H1 (cell line): Measurements from ENCODE around the gene RTEL1. TPM values are rescaled to one million over a fixed set of nuclear protein-coding genes. Genes with fewer than 3 reads are reported as not detected.

Experiments used
- CTCF ChIA-PET: fragments of 300-600 bp; sonication (Branson Sonifier 250); formaldehyde crosslinking; loops from one replicate; lab custom pipeline; 2021; ENCODE audit not compliant: partially characterized antibody; lab: Charles Lee
- POLR2A ChIA-PET: fragments of 300-600 bp; sonication (Branson Sonifier 250); formaldehyde crosslinking; loops from one replicate; lab custom pipeline; 2021; ENCODE audit warnings: inconsistent platforms; ENCODE audit not compliant: partially characterized antibody; lab: Charles Lee
- DNase-seq, 2 experiments: peaks; one replicate each; pipeline versions ENCODE4 v3.0.0 to v3.0.0-alpha.2; 2010 to 2022; ENCODE audit warnings: low spot score in 2 of 2, low read depth in 1 of 2, mixed read lengths in 1 of 2
- FAIRE-seq: peaks from 2 replicates; lab custom pipeline; 2011; peaks lifted over from hg19 to GRCh38; lab: Jason Lieb, UNC
- H2AFZ ChIP-seq: 2 replicates; pipeline ENCODE4 v1.8.1; 2012; ENCODE audit warnings: low read length, inconsistent platforms
- H2AK5ac ChIP-seq: 2 replicates; pipeline ENCODE4 v1.6.1; 2013; ENCODE audit warnings: low read depth, low read length
- H2BK120ac ChIP-seq: replicated peaks from 2 replicates; pipeline ENCODE3; 2013; ENCODE audit warnings: low read depth, low read length, inconsistent platforms
- H2BK12ac ChIP-seq: 2 replicates; pipeline ENCODE4 v1.6.1; 2013; ENCODE audit warnings: low read depth, low read length
- H2BK15ac ChIP-seq: 2 replicates; pipeline ENCODE4 v1.6.1; 2013; ENCODE audit warnings: low read length
- H2BK20ac ChIP-seq: 2 replicates; pipeline ENCODE4 v1.6.1; 2013; ENCODE audit warnings: low read length
- H2BK5ac ChIP-seq: 2 replicates; pipeline ENCODE4 v1.6.1; 2013; ENCODE audit warnings: low read depth, low read length
- H3K14ac ChIP-seq: 2 replicates; pipeline ENCODE4 v1.6.1; 2013; ENCODE audit warnings: inconsistent platforms; ENCODE audit not compliant: insufficient read length
- H3K18ac ChIP-seq: 2 replicates; pipeline ENCODE4 v1.6.1; 2013; ENCODE audit warnings: low read length; ENCODE audit errors: extremely low read depth
- H3K23ac ChIP-seq: 2 replicates; pipeline ENCODE4 v1.6.1; 2013; ENCODE audit warnings: inconsistent platforms; ENCODE audit not compliant: insufficient read length
- H3K23me2 ChIP-seq: 2 replicates; pipeline ENCODE4 v1.6.1; 2013; ENCODE audit warnings: low read depth, low read length
- H3K27ac ChIP-seq: 2 replicates; pipeline ENCODE4 v1.6.1; 2011; ENCODE audit warnings: low read depth, low read length, inconsistent platforms
- H3K27me3 ChIP-seq, 4 experiments: replicated peaks in 1 of 4; 1 replicate in 1 of 4; 2 replicates in 3 of 4; pipeline versions ENCODE4 v1.6.1 to v1.8.1; 2011 to 2013; ENCODE audit warnings: low read length in 3 of 4, mild to moderate bottlenecking in 3 of 4, inconsistent platforms in 2 of 4, mixed read lengths in 2 of 4, moderate library complexity in 1 of 4; ENCODE audit not compliant: control insufficient read depth in 3 of 4, insufficient read depth in 3 of 4; ENCODE audit errors: extremely low read depth in 1 of 4
- H3K36me3 ChIP-seq, 4 experiments: 2 replicates each; pipeline versions ENCODE4 v1.6.1 to v1.8.1; 2011 to 2013; ENCODE audit warnings: mild to moderate bottlenecking in 4 of 4, low read length in 3 of 4, moderate library complexity in 2 of 4, control low read depth in 1 of 4, inconsistent platforms in 1 of 4; ENCODE audit not compliant: insufficient read depth in 4 of 4, control insufficient read depth in 2 of 4
- H3K4ac ChIP-seq: replicated peaks from 2 replicates; pipeline ENCODE3; 2013; ENCODE audit warnings: low read length, low read depth, mixed read lengths, inconsistent platforms; ENCODE audit not compliant: insufficient read length
- H3K4me1 ChIP-seq, 4 experiments: replicated peaks in 1 of 4; 1 replicate in 1 of 4; 2 replicates in 3 of 4; pipeline versions ENCODE4 v1.6.1 to v1.8.1; 2011 to 2013; ENCODE audit warnings: low read length in 3 of 4, inconsistent platforms in 2 of 4, mixed read lengths in 1 of 4; ENCODE audit not compliant: insufficient read depth in 4 of 4, control insufficient read depth in 3 of 4
- H3K4me2 ChIP-seq, 2 experiments: 2 replicates each; pipeline versions ENCODE4 v1.6.1 to v1.8.1; 2011 to 2013; ENCODE audit warnings: low read depth in 2 of 2, low read length in 2 of 2, control low read depth in 1 of 2, inconsistent platforms in 1 of 2, mild to moderate bottlenecking in 1 of 2; ENCODE audit not compliant: insufficient read depth in 1 of 2
- H3K4me3 ChIP-seq, 4 experiments: fragments of 200-600, 300-600 bp in 1 of 4; sonication (generic), shearing (Covaris generic), sonication (Bioruptor Twin) in 1 of 4; 2 replicates each; pipeline versions ENCODE4 v1.5.1 to v1.8.1; 2011 to 2016; ENCODE audit warnings: low read length in 4 of 4, low read depth in 3 of 4, control low read depth in 2 of 4, inconsistent platforms in 2 of 4, mild to moderate bottlenecking in 2 of 4, mixed read lengths in 1 of 4, moderate library complexity in 1 of 4; ENCODE audit not compliant: insufficient read depth in 2 of 4; ENCODE audit errors: extremely low read depth in 1 of 4
- H3K56ac ChIP-seq: replicated peaks from 2 replicates; pipeline ENCODE3; 2013; ENCODE audit warnings: low read depth, mild to moderate bottlenecking, mixed read lengths, low read length, inconsistent platforms; ENCODE audit not compliant: insufficient read length
- H3K79me1 ChIP-seq: 2 replicates; pipeline ENCODE4 v1.6.1; 2013; ENCODE audit warnings: low read depth, low read length, control low read depth
- H3K79me2 ChIP-seq, 2 experiments: 2 replicates each; pipeline versions ENCODE4 v1.6.1 to v1.8.1; 2012 to 2013; ENCODE audit warnings: low read length in 2 of 2, mild to moderate bottlenecking in 2 of 2, inconsistent platforms in 1 of 2; ENCODE audit not compliant: insufficient read depth in 2 of 2, control insufficient read depth in 1 of 2
- H3K9ac ChIP-seq, 4 experiments: replicated peaks in 1 of 4; 1 replicate in 1 of 4; 2 replicates in 3 of 4; pipeline versions ENCODE4 v1.6.1 to v1.8.1; 2011 to 2013; ENCODE audit warnings: low read depth in 3 of 4, low read length in 3 of 4, control low read depth in 2 of 4, mild to moderate bottlenecking in 2 of 4, moderate library complexity in 2 of 4, inconsistent platforms in 1 of 4; ENCODE audit errors: extremely low read depth in 1 of 4
- H3K9me3 ChIP-seq, 2 experiments: 2 replicates each; pipeline versions ENCODE4 v1.6.1 to v1.8.1; 2012 to 2013; ENCODE audit warnings: mild to moderate bottlenecking in 2 of 2, moderate library complexity in 2 of 2, control low read depth in 1 of 2, inconsistent platforms in 1 of 2, low read depth in 1 of 2, low read length in 1 of 2, mixed read lengths in 1 of 2; ENCODE audit not compliant: insufficient read depth in 2 of 2
- H4K20me1 ChIP-seq, 2 experiments: replicated peaks in 1 of 2; 2 replicates each; pipeline versions ENCODE3 to v1.8.1; 2011 to 2013; ENCODE audit warnings: inconsistent platforms in 2 of 2, low read length in 2 of 2, mild to moderate bottlenecking in 1 of 2; ENCODE audit not compliant: insufficient read depth in 2 of 2, control insufficient read depth in 1 of 2
- H4K5ac ChIP-seq: 2 replicates; pipeline ENCODE4 v1.6.1; 2013; ENCODE audit warnings: low read length, low read depth, mixed read lengths, inconsistent platforms; ENCODE audit not compliant: insufficient read length
- H4K8ac ChIP-seq: 2 replicates; pipeline ENCODE4 v1.8.0; 2013; ENCODE audit warnings: mild to moderate bottlenecking, moderate library complexity, low read length, inconsistent platforms; ENCODE audit not compliant: insufficient read depth; ENCODE audit errors: extremely low read depth
- H4K91ac ChIP-seq: replicated peaks from 2 replicates; pipeline ENCODE3; 2013; ENCODE audit warnings: low read length, mixed read lengths, inconsistent platforms; ENCODE audit not compliant: insufficient read length
- BACH1 ChIP-seq: IDR thresholded peaks from 2 replicates; pipeline ENCODE4 v1.6.1; 2012; ENCODE audit warnings: low read length, improper control_type of control experiment
- GTF2F1 ChIP-seq: IDR thresholded peaks from 2 replicates; pipeline ENCODE4 v1.6.1; 2012; ENCODE audit warnings: low read depth, low read length, improper control_type of control experiment, borderline replicate concordance
- MAFK ChIP-seq: IDR thresholded peaks from 2 replicates; pipeline ENCODE4 v1.6.1; 2012; ENCODE audit warnings: low read depth, mild to moderate bottlenecking, improper control_type of control experiment, low read length
- NRF1 ChIP-seq: IDR thresholded peaks from 2 replicates; pipeline ENCODE4 v1.6.1; 2011; ENCODE audit warnings: mild to moderate bottlenecking, low read depth, low read length, improper control_type of control experiment
- RXRA ChIP-seq: IDR thresholded peaks from 2 replicates; pipeline ENCODE4 v1.6.1; 2011; ENCODE audit warnings: low read depth, mild to moderate bottlenecking, low read length, moderate library complexity; ENCODE audit not compliant: insufficient read depth
- SAP30 ChIP-seq: fragments of 300-600 bp; sonication (generic); IDR thresholded peaks from 2 replicates; pipeline ENCODE4 v1.7.1; 2012; ENCODE audit warnings: low read length, moderate library complexity, mild to moderate bottlenecking, inconsistent platforms; ENCODE audit not compliant: insufficient read depth, insufficient replicate concordance
- SP4 ChIP-seq: IDR thresholded peaks from 2 replicates; pipeline ENCODE4 v1.6.1; 2012; ENCODE audit warnings: low read length, inconsistent platforms
- TAF7 ChIP-seq: optimal IDR thresholded peaks from 2 replicates; pipeline ENCODE3; 2011; ENCODE audit warnings: low read depth, mild to moderate bottlenecking, inconsistent platforms, low read length, moderate library complexity, borderline replicate concordance
- WGBS, 2 experiments: shearing (Covaris generic) in 1 of 2; methylation state at CpG; one replicate each; pipeline versions ENCODE4 v1.1.6 to v1.1.7; 2013 to 2015; ENCODE audit warnings: low lambda C conversion rate in 2 of 2, mixed read lengths in 2 of 2, inconsistent platforms in 1 of 2, low coverage in 1 of 2, missing lambda C conversion rate in 1 of 2; ENCODE audit not compliant: insufficient replicate concordance in 2 of 2, insufficient coverage in 1 of 2, insufficient read length in 1 of 2; ENCODE audit errors: extremely low coverage in 1 of 2, missing lambda C conversion rate in 1 of 2; 5-methylcytosine and 5-hydroxymethylcytosine counted together
- polyA plus RNA-seq, 7 experiments: library from polyadenylated mRNA; depleted of rRNA in 3 of 7; stranded (reverse) in 5 of 7; unstranded in 2 of 7; fragments of >200 nt in 5 of 7; fragments of 200-250 nt in 2 of 7; gene quantifications; 1 replicate in 5 of 7; 2 replicates in 1 of 7; 4 replicates in 1 of 7; pipeline versions ENCODE4 v1.2.1 to v1.2.3, GENCODE V29; 2011 to 2013; ENCODE audit warnings: missing spikeins in 2 of 7, mixed read lengths in 2 of 7
- total RNA-seq: library from RNA; stranded (reverse); fragmentation: NEBNext Ultra II Directional; extraction: Animal tissue kit (Norgen Biotek cat#: 25700); gene quantifications from 2 replicates; pipeline ENCODE4 v1.2.1, GENCODE V29; 2021
- TF ChIP-seq, protein P1 (sequence below): IDR thresholded peaks from 2 replicates; pipeline ENCODE4 v1.6.1; 2012; ENCODE audit warnings: inconsistent platforms
- TF ChIP-seq, protein P2 (sequence below): IDR thresholded peaks from 2 replicates; pipeline ENCODE4 v1.6.1; 2011; ENCODE audit warnings: low read depth, mild to moderate bottlenecking, low read length; ENCODE audit not compliant: insufficient read depth

RTEL1 gene
- total and polyA plus RNA-seq, 2 of the 8 experiments (the other 6 are each of a cell fraction or from before 2014, with no cell fraction given) = 16.2 to 37.1 TPM

DNA sequence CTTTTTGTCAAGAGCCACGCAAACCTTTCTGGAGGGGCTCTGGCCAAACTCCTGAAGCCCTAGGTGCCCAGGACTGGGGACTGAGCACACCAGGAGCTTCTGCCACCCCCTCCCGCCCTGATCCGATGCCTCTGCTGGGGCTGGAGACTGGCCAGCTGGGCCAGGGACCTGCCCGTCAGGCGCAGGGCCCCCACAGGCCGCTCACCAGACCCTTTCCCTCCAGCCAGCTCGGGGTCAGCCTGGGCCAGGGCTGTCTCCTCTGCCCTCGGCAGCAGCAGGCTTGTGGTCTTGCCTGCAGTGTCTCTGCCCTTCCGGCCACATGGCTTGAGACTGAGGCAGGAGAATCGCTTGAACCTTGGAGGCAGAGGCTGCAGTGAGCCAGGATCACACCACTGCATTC, 14.6 kb downstream of the RTEL1 start:
- no peak for FAIRE-seq
- Histone ChIP-seq H3K18ac (no peak overlapping the region), H4K91ac (peak overlapping the region; percentile 10), H2BK120ac (no peak overlapping the region), H3K9ac (no peak overlapping the region), H3K4me1 (no peaks in the 10 kb centered on the region), H3K23me2 (no peaks in the 10 kb centered on the region), H2BK5ac (no peak overlapping the region), H3K23ac (no peak overlapping the region), H2BK12ac (no peak overlapping the region), H3K27me3 (no peaks in the 10 kb centered on the region), H4K20me1 (no peaks in the 10 kb centered on the region), H3K79me1 (no peaks in the 10 kb centered on the region; the same call in 1 of the 2 replicates), H2AK5ac (no peak overlapping the region), H3K9me3 (no peaks in the 10 kb centered on the region), H3K4me3 (no peak overlapping the region), H3K56ac (no peak overlapping the region), H3K27ac (no peak overlapping the region), H4K8ac (no peak overlapping the region), H3K79me2 (no peaks in the 10 kb centered on the region), H2BK20ac (no peak overlapping the region), H3K36me3 (peaks cover 2 to 21% (median 11%) of the 10 kb centered on the region in 4 experiments; a peak in 6 of 8 replicates), H3K14ac (no peak overlapping the region), H4K5ac (no peak overlapping the region), H2BK15ac (no peak overlapping the region), H2AFZ (no peak overlapping the region), H3K4ac (no peak overlapping the region), H3K4me2 (no peak overlapping the region)
- 92% methylated on average over 10 of the region's 10 CpGs; no CpG with 5 or more reads in 1 of the 2 experiments for WGBS, 2 experiments
- no peak for DNase-seq
- TF ChIP-seq RXRA (no peak), SP4 (no peak), NRF1 (no peak), MAFK (no peak), GTF2F1 (no peak), SAP30 (no peak), BACH1 (no peak), TAF7 (no peak)
- TF ChIP-seq, protein P1, sequence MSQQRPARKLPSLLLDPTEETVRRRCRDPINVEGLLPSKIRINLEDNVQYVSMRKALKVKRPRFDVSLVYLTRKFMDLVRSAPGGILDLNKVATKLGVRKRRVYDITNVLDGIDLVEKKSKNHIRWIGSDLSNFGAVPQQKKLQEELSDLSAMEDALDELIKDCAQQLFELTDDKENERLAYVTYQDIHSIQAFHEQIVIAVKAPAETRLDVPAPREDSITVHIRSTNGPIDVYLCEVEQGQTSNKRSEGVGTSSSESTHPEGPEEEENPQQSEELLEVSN = no peak
- TF ChIP-seq, protein P2, sequence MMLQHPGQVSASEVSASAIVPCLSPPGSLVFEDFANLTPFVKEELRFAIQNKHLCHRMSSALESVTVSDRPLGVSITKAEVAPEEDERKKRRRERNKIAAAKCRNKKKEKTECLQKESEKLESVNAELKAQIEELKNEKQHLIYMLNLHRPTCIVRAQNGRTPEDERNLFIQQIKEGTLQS = no peak
- ChIA-PET CTCF (no interaction called here), POLR2A (interaction anchor here (0.7 kb wide), 1 partner anchor 175 kb away, joined by 3 read pairs; no protein-coding TSS in a partner anchor)
